Measurements from ENCODE around the gene UVSSA.

The UVSSA gene

GRCh38 chr4:1338752-1339414, 8.1 kb upstream of the UVSSA start:
- no peak overlapping the region for H3K4me3 Mint-ChIP-seq

GRCh38 chr4:1339489-1339888, 7.5 kb upstream of the UVSSA start:
- Mint-ChIP-seq H3K4me1 (peaks cover 1% of the 10 kb centered on the region), H3K36me3 (ENCODE audit: low read depth) (peaks cover 84% of the 10 kb centered on the region)

More at GRCh38 chr4:1338752-1339414, 8.1 kb upstream of the UVSSA start:
- no peak overlapping the region for H3K27ac Mint-ChIP-seq
- H3K27me3 Mint-ChIP-seq (ENCODE audit: low read depth): no peaks in the 10 kb centered on the region
- H3K36me3 Mint-ChIP-seq (ENCODE audit: low read depth): peaks cover 82% of the 10 kb centered on the region
- no peaks in the 10 kb centered on the region for H3K4me1 Mint-ChIP-seq
- TF ChIP-seq CTCF (IDR thresholded peaks at IDR 0.05; ENCODE audit: unreplicated experiment in 3 of 3): no peak
- H3K9me3 Mint-ChIP-seq: no peaks in the 10 kb centered on the region

DNA sequence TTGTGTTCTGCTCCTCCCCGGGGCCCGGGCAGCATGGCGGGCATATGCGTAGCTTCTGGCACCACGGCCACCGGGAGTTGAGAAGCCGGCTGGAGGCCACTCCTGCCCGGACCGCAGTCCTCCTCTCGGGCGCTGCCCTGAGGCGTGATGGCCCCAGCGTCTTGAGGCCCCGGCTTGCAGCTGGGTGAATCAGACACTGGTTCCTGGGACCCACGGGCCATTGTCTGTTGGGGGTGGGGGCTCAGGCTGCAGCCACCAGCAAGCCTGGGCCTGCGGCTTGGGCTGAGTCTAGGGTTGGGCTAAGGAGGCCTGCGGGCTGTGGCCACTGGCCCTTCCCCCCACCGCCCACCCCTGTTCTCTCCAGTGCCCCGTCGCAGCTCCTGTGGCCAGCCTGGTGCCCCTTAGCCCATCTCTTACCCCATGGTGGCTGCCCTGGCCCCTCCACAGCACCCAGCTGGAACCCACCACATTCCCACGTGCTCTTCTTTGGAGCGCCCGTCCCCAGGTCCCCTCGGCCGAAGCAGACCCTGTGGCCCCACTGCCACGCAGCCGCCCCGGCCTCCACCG, 6.7 kb upstream of the UVSSA start:
- Mint-ChIP-seq H3K4me1 (peaks cover 8% of the 10 kb centered on the region), H3K4me3 (no peak overlapping the region), H3K36me3 (ENCODE audit: low read depth) (peaks cover 78% of the 10 kb centered on the region), H3K27me3 (ENCODE audit: low read depth) (no peaks in the 10 kb centered on the region), H3K9me3 (no peaks in the 10 kb centered on the region), H3K27ac (no peak overlapping the region)
- TF ChIP-seq CTCF (IDR thresholded peaks at IDR 0.05; ENCODE audit: unreplicated experiment in 3 of 3): no peak

More at GRCh38 chr4:1339489-1339888, 7.5 kb upstream of the UVSSA start:
- no peaks in the 10 kb centered on the region for H3K9me3 Mint-ChIP-seq
- TF ChIP-seq CTCF (IDR thresholded peaks at IDR 0.05; ENCODE audit: unreplicated experiment in 3 of 3): no peak
- H3K27ac Mint-ChIP-seq: no peak overlapping the region
- H3K4me3 Mint-ChIP-seq: no peak overlapping the region
- no peaks in the 10 kb centered on the region for H3K27me3 Mint-ChIP-seq (ENCODE audit: low read depth)

GRCh38 chr4:1340861-1341260, 6.1 kb upstream of the UVSSA start:
- Mint-ChIP-seq H3K4me3 (no peak overlapping the region), H3K27me3 (ENCODE audit: low read depth) (no peaks in the 10 kb centered on the region), H3K36me3 (ENCODE audit: low read depth) (peaks cover 78% of the 10 kb centered on the region), H3K4me1 (peaks cover 13% of the 10 kb centered on the region), H3K27ac (no peak overlapping the region), H3K9me3 (no peaks in the 10 kb centered on the region)
- no peak for TF ChIP-seq CTCF (IDR thresholded peaks at IDR 0.05; ENCODE audit: unreplicated experiment in 3 of 3)

GRCh38 chr4:1342003-1342402, 5.0 kb upstream of the UVSSA start:
- Mint-ChIP-seq H3K27me3 (ENCODE audit: low read depth) (no peaks in the 10 kb centered on the region), H3K9me3 (no peaks in the 10 kb centered on the region), H3K4me3 (no peak overlapping the region), H3K4me1 (peaks cover 13% of the 10 kb centered on the region), H3K36me3 (ENCODE audit: low read depth) (peaks cover 67% of the 10 kb centered on the region), H3K27ac (no peak overlapping the region)
- TF ChIP-seq CTCF (IDR thresholded peaks at IDR 0.05; ENCODE audit: unreplicated experiment in 3 of 3): no peak

- no peak for TF ChIP-seq CTCF (IDR thresholded peaks at IDR 0.05; ENCODE audit: unreplicated experiment in 3 of 3)
Observed at GRCh38 chr4:1344696-1345095, 2.3 kb upstream of the UVSSA start.

More at GRCh38 chr4:1344696-1345095, 2.3 kb upstream of the UVSSA start:
- peak overlapping the region; percentile 93 to 95 (median 93) for H3K4me3 Mint-ChIP-seq
- no peaks in the 10 kb centered on the region for H3K27me3 Mint-ChIP-seq (ENCODE audit: low read depth)
- H3K9me3 Mint-ChIP-seq: no peaks in the 10 kb centered on the region
- peaks cover 27% of the 10 kb centered on the region for H3K4me1 Mint-ChIP-seq
- H3K27ac Mint-ChIP-seq: peak overlapping the region; percentile 90 to 99 (median 96)
- peaks cover 44% of the 10 kb centered on the region for H3K36me3 Mint-ChIP-seq (ENCODE audit: low read depth)
